Adipose tissue (tissue), 3 donors: ENCODE results near the gene GABRA4. TPM values are rescaled to one million over a fixed set of nuclear protein-coding genes. Genes with fewer than 3 reads are reported as not detected.

Experiments used
- H3K27ac ChIP-seq: one replicate; pipeline ENCODE4 v1.5.1; 2013; ENCODE audit warnings: low read depth, low read length
- WGBS, 3 donors: extraction: QIAGEN DNeasy Blood & Tissue Kit; methylation state at CpG; one replicate each; pipeline ENCODE4 v1.1.7; 2013; 5-methylcytosine and 5-hydroxymethylcytosine counted together
- polyA plus RNA-seq, 3 donors: library from polyadenylated mRNA; stranded (reverse); fragments of 200-250 nt; gene quantifications; one replicate each; pipeline ENCODE4 v1.2.3, GENCODE V29; 2013
- donor health status: healthy with polysubstance abuse.
- donor health status: Bipolar disorder and iron deficiency.
- donor health status: healthy.

GABRA4 gene
- polyA plus RNA-seq: not detected

- WGBS, 3 donors: 1 to 2% (median 1%) methylated on average over 66 to 67 of the region's 67 CpGs
- no peak within 1 kb of the TSS for H3K27ac ChIP-seq
Observed at GRCh38 chr4:46993075-46994006, at the start of gene GABRA4. Gene GABRA4 (minus strand): TSS chr4:46993581. CDS start chr4:46993424, 157 bp downstream.

- no peak overlapping the region for H3K27ac ChIP-seq
- WGBS, 3 donors: 69 to 96% (median 90%) methylated on average over 3 of the region's 3 CpGs
Observed at GRCh38 chr4:47040828-47041227, 47.4 kb upstream of the GABRA4 start.

GRCh38 chr4:47038263-47038662, 44.9 kb upstream of the GABRA4 start:
- 67 to 77% (median 68%) methylated on average over 1 of the region's 1 CpG for WGBS, 3 donors
- H3K27ac ChIP-seq: no peak overlapping the region

- WGBS, 3 donors: 2 to 3% (median 3%) methylated on average over 47 of the region's 47 CpGs
Observed at GRCh38 chr4:47032405-47033106, 39.2 kb upstream of the GABRA4 start.

GRCh38 chr4:47031751-47032404, 38.5 kb upstream of the GABRA4 start:
- H3K27ac ChIP-seq: no peak overlapping the region
- 1 to 2% (median 2%) methylated on average over 17 to 19 of the region's 19 CpGs for WGBS, 3 donors

More at GRCh38 chr4:47032405-47033106, 39.2 kb upstream of the GABRA4 start:
- no peak overlapping the region for H3K27ac ChIP-seq

- WGBS, 3 donors: 3 to 6% (median 6%) methylated on average over 20 of the region's 20 CpGs
- H3K27ac ChIP-seq: no peak within 1 kb of the TSS
Observed at GRCh38 chr4:47031011-47031678, 37.8 kb upstream of the GABRA4 start, which contains the start of gene GABRB1. Gene GABRB1 (plus strand): TSS chr4:47031567.

GRCh38 chr4:47017494-47017893, 24.1 kb upstream of the GABRA4 start:
- WGBS, 3 donors: 70 to 71% (median 71%) methylated on average over 1 of the region's 1 CpG

GRCh38 chr4:47017081-47017480, 23.7 kb upstream of the GABRA4 start:
- no peak overlapping the region for H3K27ac ChIP-seq
- 83 to 87% (median 87%) methylated on average over 4 of the region's 4 CpGs for WGBS, 3 donors

More at GRCh38 chr4:47017494-47017893, 24.1 kb upstream of the GABRA4 start:
- no peak overlapping the region for H3K27ac ChIP-seq

- H3K27ac ChIP-seq: no peak overlapping the region
- WGBS, 3 donors: 72 to 82% (median 80%) methylated on average over 3 of the region's 3 CpGs
Observed at GRCh38 chr4:47013373-47013772, 20.0 kb upstream of the GABRA4 start.

- H3K27ac ChIP-seq: no peak overlapping the region
Observed at GRCh38 chr4:47012676-47013075, 19.3 kb upstream of the GABRA4 start.

GRCh38 chr4:47010912-47011446, 17.6 kb upstream of the GABRA4 start:
- WGBS, 3 donors: 47% methylated on average over 2 of the region's 2 CpGs
- H3K27ac ChIP-seq: no peak overlapping the region

- H3K27ac ChIP-seq: no peak overlapping the region
Observed at GRCh38 chr4:47010347-47010911, 17.0 kb upstream of the GABRA4 start.

- no peak overlapping the region for H3K27ac ChIP-seq
- 66 to 77% (median 76%) methylated on average over 1 of the region's 1 CpG for WGBS, 3 donors
Observed at GRCh38 chr4:47002580-47002979, 9.2 kb upstream of the GABRA4 start.

GRCh38 chr4:47000406-47000805, 7.0 kb upstream of the GABRA4 start:
- no peak overlapping the region for H3K27ac ChIP-seq
- 78 to 92% (median 79%) methylated on average over 1 of the region's 1 CpG for WGBS, 3 donors

GRCh38 chr4:46999566-46999965, 6.2 kb upstream of the GABRA4 start:
- H3K27ac ChIP-seq: no peak overlapping the region

GRCh38 chr4:46994007-46994405, 625 bp upstream of the GABRA4 start:
- H3K27ac ChIP-seq: no peak overlapping the region
- 1 to 3% (median 2%) methylated on average over 14 of the region's 14 CpGs for WGBS, 3 donors

GRCh38 chr4:46992338-46992737, 1.0 kb downstream of the GABRA4 start:
- WGBS, 3 donors: 14 to 23% (median 15%) methylated on average over 9 of the region's 9 CpGs

More at GRCh38 chr4:46992338-46992737, 1.0 kb downstream of the GABRA4 start:
- H3K27ac ChIP-seq: no peak overlapping the region
